ENCODE data around the gene TMED10.

Gene TMED10

GRCh38 chr14:75084513-75084912, 91.9 kb downstream of the TMED10 start:
- no peak for DNase-seq (ENCODE audit: low read depth)

DNA sequence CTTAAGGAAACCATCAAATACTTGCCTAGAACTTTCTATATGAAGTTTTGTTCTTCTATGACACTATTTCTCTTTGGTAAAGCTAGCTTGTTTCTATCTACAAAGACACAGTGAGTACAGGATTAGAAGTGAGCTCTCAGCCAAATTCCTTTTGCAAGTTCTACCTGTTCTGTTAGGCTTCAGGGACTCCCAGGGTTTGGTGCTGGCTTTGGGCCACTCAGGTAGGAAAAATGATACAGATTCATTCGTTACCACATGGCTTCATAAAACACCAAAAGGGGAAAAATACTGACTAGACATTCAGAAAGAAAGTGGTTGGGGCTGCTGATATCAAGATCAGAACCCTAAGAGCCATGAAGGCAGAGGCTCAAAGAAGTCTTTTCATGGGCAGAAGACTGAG, 93.1 kb downstream of the TMED10 start:
- no peak for DNase-seq (ENCODE audit: low read depth)

DNA sequence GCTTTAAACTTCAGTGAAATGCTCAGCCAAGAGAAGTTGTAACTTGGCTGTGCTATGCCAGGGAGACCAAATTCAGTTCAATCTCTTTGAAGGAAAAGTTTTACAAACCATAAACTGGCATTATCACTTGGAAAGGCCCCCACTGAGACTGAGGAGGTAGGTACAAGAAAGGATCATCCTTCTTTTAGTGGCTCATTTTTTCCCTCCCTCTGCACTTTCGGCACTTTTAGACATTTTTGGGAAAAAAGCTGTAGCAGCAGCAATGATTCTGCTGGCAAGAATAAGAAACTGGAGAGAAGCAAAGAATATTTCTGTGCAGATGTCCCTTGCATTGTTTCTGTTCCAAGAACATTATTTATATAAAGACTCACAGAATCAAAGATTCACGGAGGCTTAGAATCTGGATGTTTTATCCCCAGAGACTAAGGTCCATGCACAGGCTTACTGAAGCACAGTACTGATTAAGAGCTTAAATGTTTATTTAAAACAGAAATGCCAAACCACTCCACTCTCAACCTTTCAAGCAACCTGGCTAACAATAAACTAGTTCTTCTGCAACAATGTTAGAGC, 94.7 kb downstream of the TMED10 start:
- no peak for DNase-seq (ENCODE audit: low read depth)
